Mucosa of descending colon (tissue), 3 donors: ENCODE data around the gene ZNF367. TPM values are rescaled to one million over a fixed set of nuclear protein-coding genes. Genes with fewer than 3 reads are reported as not detected.

Experiments used
- ATAC-seq: fragments of 200-7000 bp; cut with Tn5 transposase; one replicate; pipeline ENCODE4 v1.9.1; 2020; ENCODE audit warnings: mild to moderate bottlenecking, moderate library complexity
- DNase-seq, 3 donors: peaks; one replicate each; pipeline ENCODE4 v3.0.0-alpha.2; 2020
- H3K36me3 ChIP-seq: fragments of 200-600 bp; one replicate; pipeline ENCODE4 v1.8.0; 2021; ENCODE audit warnings: low read depth, mild to moderate bottlenecking
- H3K4me1 ChIP-seq: fragments of 200-600 bp; one replicate; pipeline ENCODE4 v1.8.0; 2021; ENCODE audit warnings: low read depth, mild to moderate bottlenecking
- H3K4me3 ChIP-seq: fragments of 200-600 bp; one replicate; pipeline ENCODE4 v1.8.0; 2021; ENCODE audit warnings: mild to moderate bottlenecking
- H3K9me3 ChIP-seq: fragments of 200-600 bp; one replicate; pipeline ENCODE4 v1.8.0; 2021; ENCODE audit warnings: mild to moderate bottlenecking
- intact Hi-C, 2 donors: fragments of 100-400 bp; cut with DNase I in 1 of 2; cut with micrococcal nuclease in 1 of 2; formaldehyde crosslinking; loops; one replicate each; pipeline versions ENCODE4 v1.11.0 to v1.11.1; 2022; cut with DNase I, micrococcal nuclease
- total RNA-seq, 3 donors: library from RNA; stranded (reverse); fragmentation: NEBNext Ultra II Directional in 2 of 3; extraction: Animal tissue kit (Norgen Biotek cat#: 25700) in 2 of 3; gene quantifications; one replicate each; pipeline versions ENCODE4 v1.2.1 to v1.2.4, GENCODE V29; 2021 to 2023
- TF ChIP-seq, protein P1 (sequence below): fragments of 200-600 bp; IDR thresholded peaks from one replicate; pipeline ENCODE4 v1.8.0; 2022; ENCODE audit warnings: antibody characterized with exemption, mild to moderate bottlenecking
- donor health status: DM: no; HTN: no; CAD: no; lungs with moderate emphysema.
- donor health status: DM: no; HTN: no; CAD: no.
- donor health status: DM: no; HTN: yes; CAD: no.

ZNF367 gene
- total RNA-seq, 3 donors from 2014 or later, result 1.4 to 5.1 (median 2.6) TPM

DNA sequence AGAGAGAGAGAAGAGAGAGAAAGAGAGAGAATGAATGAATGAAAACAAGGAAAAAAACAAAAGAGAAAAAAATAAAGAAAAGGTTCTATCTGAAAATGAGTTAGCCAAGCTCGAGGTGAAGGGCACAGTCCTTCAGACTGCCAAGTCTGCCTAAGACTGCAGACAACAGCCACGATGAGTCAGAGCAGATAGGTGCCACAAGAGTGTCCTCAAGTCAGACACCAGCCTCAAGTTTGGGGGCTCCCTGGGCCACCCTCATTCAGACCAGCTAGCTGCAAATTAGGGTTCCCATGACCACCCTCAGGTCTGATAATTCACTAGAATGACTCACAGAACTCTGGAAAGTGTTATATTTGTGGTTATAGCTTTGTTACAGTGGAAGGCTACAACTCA, 17.9 kb upstream of the ZNF367 start:
- intact Hi-C loops, result no loop called here

DNA sequence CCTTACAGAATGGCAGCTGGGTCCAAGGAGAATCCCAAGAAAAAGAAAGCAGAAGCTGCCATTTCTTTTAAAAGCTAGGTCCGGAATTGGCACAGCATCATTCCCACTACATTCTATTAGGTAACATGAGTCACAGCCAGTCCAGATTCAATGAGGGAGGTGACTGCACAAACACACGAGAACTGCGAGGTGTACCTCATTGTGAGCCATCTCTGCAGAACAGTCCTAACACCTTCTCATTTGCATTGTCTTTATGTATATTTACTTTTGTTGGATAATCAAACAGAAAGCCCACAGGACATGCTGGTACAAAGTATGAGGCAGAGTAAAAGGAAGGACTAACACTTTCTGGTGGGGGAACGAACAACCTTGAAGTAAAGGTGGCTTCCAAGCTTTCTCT, 17.2 kb upstream of the ZNF367 start:
- intact Hi-C loops, result no loop called here
- TF ChIP-seq, protein P1, sequence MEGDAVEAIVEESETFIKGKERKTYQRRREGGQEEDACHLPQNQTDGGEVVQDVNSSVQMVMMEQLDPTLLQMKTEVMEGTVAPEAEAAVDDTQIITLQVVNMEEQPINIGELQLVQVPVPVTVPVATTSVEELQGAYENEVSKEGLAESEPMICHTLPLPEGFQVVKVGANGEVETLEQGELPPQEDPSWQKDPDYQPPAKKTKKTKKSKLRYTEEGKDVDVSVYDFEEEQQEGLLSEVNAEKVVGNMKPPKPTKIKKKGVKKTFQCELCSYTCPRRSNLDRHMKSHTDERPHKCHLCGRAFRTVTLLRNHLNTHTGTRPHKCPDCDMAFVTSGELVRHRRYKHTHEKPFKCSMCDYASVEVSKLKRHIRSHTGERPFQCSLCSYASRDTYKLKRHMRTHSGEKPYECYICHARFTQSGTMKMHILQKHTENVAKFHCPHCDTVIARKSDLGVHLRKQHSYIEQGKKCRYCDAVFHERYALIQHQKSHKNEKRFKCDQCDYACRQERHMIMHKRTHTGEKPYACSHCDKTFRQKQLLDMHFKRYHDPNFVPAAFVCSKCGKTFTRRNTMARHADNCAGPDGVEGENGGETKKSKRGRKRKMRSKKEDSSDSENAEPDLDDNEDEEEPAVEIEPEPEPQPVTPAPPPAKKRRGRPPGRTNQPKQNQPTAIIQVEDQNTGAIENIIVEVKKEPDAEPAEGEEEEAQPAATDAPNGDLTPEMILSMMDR, result no peak
- H3K4me3 ChIP-seq, result no peak overlapping the region
- no peak for ATAC-seq
- no peaks in the 10 kb centered on the region for H3K4me1 ChIP-seq
- H3K9me3 ChIP-seq, result no peaks in the 10 kb centered on the region
- no peaks in the 10 kb centered on the region for H3K36me3 ChIP-seq
- no peak for DNase-seq

More for the DNA sequence above, 17.9 kb upstream of the ZNF367 start:
- DNase-seq, result no peak
- TF ChIP-seq, protein P1, result no peak
- H3K4me1 ChIP-seq, result no peaks in the 10 kb centered on the region
- ATAC-seq, result no peak
- no peaks in the 10 kb centered on the region for H3K9me3 ChIP-seq
- no peaks in the 10 kb centered on the region for H3K36me3 ChIP-seq
- H3K4me3 ChIP-seq, result no peak overlapping the region

DNA sequence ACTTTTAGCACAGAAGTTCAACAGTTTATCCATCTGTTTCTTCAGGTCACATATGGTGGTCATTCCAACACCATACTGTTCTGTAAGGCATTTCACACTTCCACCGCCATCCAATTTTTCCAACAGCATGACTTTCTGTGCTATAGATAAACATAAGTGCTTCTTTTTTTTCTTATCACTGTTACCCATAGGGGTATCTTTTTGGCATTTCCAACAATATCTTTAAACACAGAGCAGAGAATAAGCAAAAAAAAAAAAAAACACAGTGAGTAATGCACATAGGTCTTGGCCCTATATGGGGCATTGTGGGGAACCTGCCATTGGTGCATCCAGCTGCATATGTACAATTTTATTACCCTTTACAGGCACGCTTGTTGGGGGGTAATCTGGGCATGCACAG, 12.2 kb upstream of the ZNF367 start:
- no peak for ATAC-seq
- intact Hi-C loops, result no loop called here

DNA sequence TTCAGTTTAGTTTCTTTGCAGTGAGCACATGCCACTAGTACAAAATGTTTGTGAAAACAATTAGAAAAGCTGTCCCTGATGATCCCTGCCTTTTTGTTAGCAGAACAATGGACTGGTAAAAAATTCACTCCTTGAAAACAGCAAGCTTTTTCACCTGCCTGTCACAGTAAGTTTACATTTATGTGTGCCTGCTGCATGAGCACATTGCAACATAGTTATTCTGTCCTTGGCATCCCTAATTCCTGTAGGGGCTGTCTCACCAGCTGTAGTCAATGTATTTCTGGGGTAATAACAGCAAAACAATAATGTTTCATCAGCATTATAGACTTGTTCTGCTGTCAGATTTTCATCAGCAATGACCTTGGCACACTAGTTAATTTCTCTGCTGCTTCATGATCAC, 11.6 kb upstream of the ZNF367 start:
- Histone ChIP-seq H3K4me3 (no peak overlapping the region), H3K36me3 (no peaks in the 10 kb centered on the region), H3K4me1 (no peaks in the 10 kb centered on the region), H3K9me3 (no peaks in the 10 kb centered on the region)
- intact Hi-C loops, result no loop called here
- ATAC-seq (no peak), DNase-seq (no peak)
- TF ChIP-seq, protein P1, result no peak

More for the DNA sequence above, 12.2 kb upstream of the ZNF367 start:
- TF ChIP-seq, protein P1, result no peak
- Histone ChIP-seq H3K9me3 (no peaks in the 10 kb centered on the region), H3K36me3 (no peaks in the 10 kb centered on the region), H3K4me1 (no peaks in the 10 kb centered on the region), H3K4me3 (no peak overlapping the region)
- no peak for DNase-seq

DNA sequence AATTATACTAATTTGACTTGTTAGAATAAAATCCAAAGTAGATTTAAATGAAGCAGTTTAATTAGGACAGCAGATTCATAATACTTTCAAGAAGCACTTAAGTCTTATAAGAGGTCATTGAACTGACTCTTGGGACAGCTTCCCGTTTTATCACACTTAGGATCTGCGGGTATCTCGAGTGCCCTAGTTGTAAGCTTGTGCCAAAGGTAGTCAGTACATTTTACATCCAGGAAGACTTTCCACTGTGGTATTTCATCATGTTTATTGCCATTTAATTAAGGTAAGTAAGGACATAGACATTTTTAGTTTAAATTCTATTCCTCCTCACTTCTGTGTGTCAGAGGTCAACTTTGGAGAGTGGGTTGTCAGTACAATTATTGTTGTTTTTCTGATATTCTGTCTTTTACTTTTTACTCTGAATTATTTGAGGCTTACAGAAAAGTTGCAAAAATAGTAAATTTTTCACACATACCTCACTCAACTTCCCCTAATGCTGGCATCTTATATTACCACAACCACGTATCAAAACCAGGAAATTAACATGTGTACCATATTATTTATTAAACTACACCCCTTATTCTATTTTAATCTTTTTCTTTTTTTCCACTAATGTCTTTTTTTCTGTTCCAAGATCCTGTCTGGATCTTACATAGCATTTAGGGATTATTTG, 7.5 kb upstream of the ZNF367 start:
- TF ChIP-seq, protein P1, result no peak
- intact Hi-C loops, result no loop called here
- H3K9me3 ChIP-seq, result no peaks in the 10 kb centered on the region

DNA sequence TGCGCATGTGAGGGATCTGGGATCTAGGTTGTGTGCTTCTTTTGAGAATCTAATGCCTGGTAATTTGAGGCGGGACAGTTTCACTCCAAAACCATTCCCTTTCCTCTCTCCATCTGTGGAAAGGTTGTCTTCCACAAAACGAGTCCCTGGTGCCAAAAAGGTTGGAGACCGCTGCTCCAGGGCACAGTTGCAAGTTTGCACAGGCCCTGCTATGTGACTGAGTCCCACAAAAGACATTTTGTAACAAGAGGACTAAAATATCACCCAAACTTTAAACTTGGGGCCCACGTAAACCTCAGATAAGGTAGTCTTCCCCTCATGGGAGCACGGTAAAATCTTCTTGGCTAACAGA, 5.8 kb upstream of the ZNF367 start:
- ATAC-seq, result no peak
- Histone ChIP-seq H3K4me3 (no peak overlapping the region), H3K4me1 (peaks cover 3% of the 10 kb centered on the region), H3K36me3 (no peaks in the 10 kb centered on the region), H3K9me3 (no peaks in the 10 kb centered on the region)
- DNase-seq, result no peak
- TF ChIP-seq, protein P1, result no peak
- intact Hi-C loops, result no loop called here

More for the DNA sequence above, 7.5 kb upstream of the ZNF367 start:
- DNase-seq (no peak), ATAC-seq (peak; percentile 72)
- Histone ChIP-seq H3K4me1 (no peaks in the 10 kb centered on the region), H3K36me3 (no peaks in the 10 kb centered on the region), H3K4me3 (no peak overlapping the region)
